MG63 (cell line): ENCODE results near the gene PRSS57. TPM values are rescaled to one million over a fixed set of nuclear protein-coding genes. Genes with fewer than 3 reads are reported as not detected.
"Not testable (repeated sequence)": the region's sequence is repeated elsewhere in the genome, so short reads cannot be mapped to it uniquely, and the experiment has no call there.

ENCODE experiments used
- DNase-seq: peaks from one replicate; pipeline ENCODE4 v3.0.0-alpha.2; 2020
- H3K27me3 ChIP-seq: fragments of 250-450 bp; sonication (Bioruptor Pico); 2 replicates; pipeline ENCODE4 v1.5.1; 2020; ENCODE audit warnings: mild to moderate bottlenecking, moderate library complexity
- H3K36me3 ChIP-seq: fragments of 250-450 bp; sonication (Bioruptor Pico); 2 replicates; pipeline ENCODE4 v1.5.1; 2020; ENCODE audit warnings: mild to moderate bottlenecking, moderate library complexity
- H3K4me3 ChIP-seq: fragments of 250-450 bp; sonication (Bioruptor Pico); 2 replicates; pipeline ENCODE4 v1.5.1; 2020; ENCODE audit warnings: mild to moderate bottlenecking, moderate library complexity
- H3K9me3 ChIP-seq: fragments of 250-450 bp; sonication (Bioruptor Pico); 2 replicates; pipeline ENCODE4 v1.5.1; 2020; ENCODE audit warnings: mild to moderate bottlenecking, moderate library complexity
- total RNA-seq: library from RNA; depleted of rRNA; stranded (reverse); fragments of >200 nt; shearing (Covaris generic); gene quantifications from 2 replicates; pipeline ENCODE4 v1.2.3, GENCODE V29; 2014; ENCODE audit warnings: low replicate concordance

PRSS57 gene
- total RNA-seq, 1 experiment from 2014 or later = not detected

GRCh38 chr19:681029-682019 lies 13.9 kb downstream of the PRSS57 start:
- Histone ChIP-seq H3K36me3 (no peaks in the 10 kb centered on the region; the same call in 1 of the 2 replicates), H3K4me3 (peak overlapping the region; percentile 58), H3K9me3 (no peaks in the 10 kb centered on the region), H3K27me3 (no peaks in the 10 kb centered on the region)
- no peak for DNase-seq

- peak; percentile 96 for DNase-seq
- H3K9me3 ChIP-seq = no peaks in the 10 kb centered on the region
- H3K4me3 ChIP-seq = peak overlapping the region; percentile 58
- no peaks in the 10 kb centered on the region for H3K27me3 ChIP-seq
- H3K36me3 ChIP-seq = no peaks in the 10 kb centered on the region; the same call in 1 of the 2 replicates
These were observed 14.8 kb downstream of the PRSS57 start for GRCh38 chr19:680287-681028.

GRCh38 chr19:679418-680286 lies 15.6 kb downstream of the PRSS57 start:
- no peaks in the 10 kb centered on the region for H3K9me3 ChIP-seq

GRCh38 chr19:678791-679388 lies 16.4 kb downstream of the PRSS57 start:
- Histone ChIP-seq H3K9me3 (no peaks in the 10 kb centered on the region), H3K36me3 (no peaks in the 10 kb centered on the region; the same call in 1 of the 2 replicates), H3K27me3 (no peaks in the 10 kb centered on the region), H3K4me3 (peak overlapping the region; percentile 58)
- no peak for DNase-seq

More at GRCh38 chr19:679418-680286, 15.6 kb downstream of the PRSS57 start:
- no peaks in the 10 kb centered on the region for H3K27me3 ChIP-seq
- peak; percentile 74 for DNase-seq
- H3K36me3 ChIP-seq = no peaks in the 10 kb centered on the region; the same call in 1 of the 2 replicates
- peak overlapping the region; percentile 58 for H3K4me3 ChIP-seq

- Histone ChIP-seq H3K4me3 (no peak overlapping the region), H3K27me3 (no peaks in the 10 kb centered on the region), H3K36me3 (no peaks in the 10 kb centered on the region; the same call in 1 of the 2 replicates), H3K9me3 (no peaks in the 10 kb centered on the region)
- DNase-seq = no peak
These were observed 17.4 kb downstream of the PRSS57 start for GRCh38 chr19:677601-678436.

- Histone ChIP-seq H3K27me3 (no peaks in the 10 kb centered on the region), H3K36me3 (no peaks in the 10 kb centered on the region; the same call in 1 of the 2 replicates), H3K4me3 (peak overlapping the region; percentile 57), H3K9me3 (no peaks in the 10 kb centered on the region)
- DNase-seq = peak; percentile 86
These were observed 18.1 kb downstream of the PRSS57 start for GRCh38 chr19:677201-677600.

GRCh38 chr19:676339-677105 lies 18.7 kb downstream of the PRSS57 start, which contains the start of gene FSTL3:
Gene FSTL3, plus strand, starts transcription at chr19:676392. Its CDS starts 32 bp downstream, at chr19:676424.
- H3K9me3 ChIP-seq = no peaks in the 10 kb centered on the region
- peak within 1 kb of the TSS; percentile 57 for H3K4me3 ChIP-seq
- H3K36me3 ChIP-seq = no peaks in the 10 kb centered on the region; the same call in 1 of the 2 replicates
- peak; percentile 46 for DNase-seq
- H3K27me3 ChIP-seq = no peaks in the 10 kb centered on the region

GRCh38 chr19:676007-676338 lies 19.3 kb downstream of the PRSS57 start:
- H3K27me3 ChIP-seq = no peaks in the 10 kb centered on the region
- no peak for DNase-seq
- H3K4me3 ChIP-seq = peak overlapping the region; percentile 57
- H3K9me3 ChIP-seq = no peaks in the 10 kb centered on the region
- no peaks in the 10 kb centered on the region; the same call in 1 of the 2 replicates for H3K36me3 ChIP-seq

GRCh38 chr19:674282-675151 lies 20.7 kb downstream of the PRSS57 start:
- no peaks in the 10 kb centered on the region for H3K9me3 ChIP-seq
- H3K36me3 ChIP-seq = no peaks in the 10 kb centered on the region; the same call in 1 of the 2 replicates
- H3K4me3 ChIP-seq = no peak overlapping the region
- DNase-seq = no peak
- no peaks in the 10 kb centered on the region for H3K27me3 ChIP-seq

- H3K9me3 ChIP-seq = no peaks in the 10 kb centered on the region
- no peaks in the 10 kb centered on the region for H3K27me3 ChIP-seq
- no peaks in the 10 kb centered on the region for H3K36me3 ChIP-seq
- no peak for DNase-seq
- no peak overlapping the region for H3K4me3 ChIP-seq
These were observed 24.6 kb downstream of the PRSS57 start for GRCh38 chr19:670609-671075.

- not testable (repeated sequence) for DNase-seq, H3K9me3 ChIP-seq, H3K27me3 ChIP-seq, H3K4me3 ChIP-seq, H3K36me3 ChIP-seq
These were observed 26.4 kb downstream of the PRSS57 start for GRCh38 chr19:668675-669434.

- DNase-seq, H3K27me3 ChIP-seq, H3K9me3 ChIP-seq, H3K36me3 ChIP-seq, H3K4me3 ChIP-seq: not testable (repeated sequence)
These were observed 28.2 kb downstream of the PRSS57 start for GRCh38 chr19:666985-667573.
